OCI-LY1 (cell line): ENCODE results near the gene IFT57.

ENCODE experiments used
- EZH2 ChIP-seq: fragments of 200-600 bp; sonication (generic), shearing (Covaris generic); IDR thresholded peaks from 2 replicates; pipeline ENCODE4 v1.8.0; 2017; ENCODE audit warnings: borderline replicate concordance, mixed run types, mild to moderate bottlenecking, antibody characterized with exemption, low read length, moderate library complexity, mixed read lengths
- TF ChIP-seq, protein P1 (sequence below): fragments of 200-600 bp; sonication (generic), shearing (Covaris generic); IDR thresholded peaks from 2 replicates; pipeline ENCODE4 v1.5.1; 2017; ENCODE audit warnings: mild to moderate bottlenecking, antibody characterized with exemption, low read length, moderate library complexity, mixed read lengths

DNA sequence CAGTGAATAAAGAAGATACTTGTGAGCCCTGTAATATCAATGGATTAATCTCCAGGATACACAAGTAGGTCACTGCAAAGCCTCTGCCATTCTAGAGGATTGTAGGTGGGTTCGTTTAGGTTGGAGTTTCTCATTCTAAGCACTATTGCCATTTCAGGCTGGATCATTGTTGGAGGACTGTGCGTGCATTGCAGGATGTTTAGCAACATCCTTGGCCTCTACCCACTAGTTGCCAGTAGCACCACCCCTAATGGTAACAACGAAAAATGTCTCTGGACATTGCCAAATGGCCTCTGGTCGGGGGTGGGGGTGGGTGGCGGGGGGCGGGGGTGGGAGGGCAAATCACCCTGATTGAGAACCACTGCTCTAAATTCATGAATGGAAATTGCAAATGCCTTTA lies 4.9 kb upstream of the IFT57 start:
- TF ChIP-seq, protein P1, sequence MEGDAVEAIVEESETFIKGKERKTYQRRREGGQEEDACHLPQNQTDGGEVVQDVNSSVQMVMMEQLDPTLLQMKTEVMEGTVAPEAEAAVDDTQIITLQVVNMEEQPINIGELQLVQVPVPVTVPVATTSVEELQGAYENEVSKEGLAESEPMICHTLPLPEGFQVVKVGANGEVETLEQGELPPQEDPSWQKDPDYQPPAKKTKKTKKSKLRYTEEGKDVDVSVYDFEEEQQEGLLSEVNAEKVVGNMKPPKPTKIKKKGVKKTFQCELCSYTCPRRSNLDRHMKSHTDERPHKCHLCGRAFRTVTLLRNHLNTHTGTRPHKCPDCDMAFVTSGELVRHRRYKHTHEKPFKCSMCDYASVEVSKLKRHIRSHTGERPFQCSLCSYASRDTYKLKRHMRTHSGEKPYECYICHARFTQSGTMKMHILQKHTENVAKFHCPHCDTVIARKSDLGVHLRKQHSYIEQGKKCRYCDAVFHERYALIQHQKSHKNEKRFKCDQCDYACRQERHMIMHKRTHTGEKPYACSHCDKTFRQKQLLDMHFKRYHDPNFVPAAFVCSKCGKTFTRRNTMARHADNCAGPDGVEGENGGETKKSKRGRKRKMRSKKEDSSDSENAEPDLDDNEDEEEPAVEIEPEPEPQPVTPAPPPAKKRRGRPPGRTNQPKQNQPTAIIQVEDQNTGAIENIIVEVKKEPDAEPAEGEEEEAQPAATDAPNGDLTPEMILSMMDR, result no peak
- no peak for TF ChIP-seq EZH2
